Gastroesophageal sphincter (tissue), 4 donors: ENCODE data around the gene LSR. TPM values are rescaled to one million over a fixed set of nuclear protein-coding genes. Genes with fewer than 3 reads are reported as not detected.

ENCODE experiments used
- ATAC-seq: fragments of 150-250 bp; one replicate; pipeline ENCODE4 v1.9.1; 2016; ENCODE audit warnings: mild to moderate bottlenecking, moderate library complexity
- H3K27ac ChIP-seq, 4 donors: fragments of 200-600 bp; sonication (generic) in 3 of 4; 1 replicate in 3 of 4; 2 replicates in 1 of 4; pipeline ENCODE4 v1.5.1; 2016 to 2019
- H3K27me3 ChIP-seq: fragments of 200-600 bp; sonication (generic); one replicate; pipeline ENCODE4 v1.5.1; 2019
- H3K36me3 ChIP-seq, 2 donors: fragments of 200-600 bp; sonication (generic); one replicate each; pipeline ENCODE4 v1.5.1; 2019; ENCODE audit warnings: control low read depth in 1 of 2
- H3K4me1 ChIP-seq, 3 donors: fragments of 200-600 bp; sonication (generic); 1 replicate in 2 of 3; 2 replicates in 1 of 3; pipeline ENCODE4 v1.5.1; 2016 to 2019; ENCODE audit warnings: control low read depth in 2 of 3
- H3K4me3 ChIP-seq, 2 donors: fragments of 200-600 bp; sonication (generic); one replicate each; pipeline ENCODE4 v1.5.1; 2019; ENCODE audit warnings: mild to moderate bottlenecking in 1 of 2, moderate library complexity in 1 of 2
- H3K9me3 ChIP-seq, 3 donors: fragments of 200-600 bp; sonication (generic); one replicate each; pipeline ENCODE4 v1.5.1; 2017 to 2019; ENCODE audit warnings: control low read depth in 2 of 3
- CTCF ChIP-seq, 4 experiments: fragments of 200-600 bp in 2 of 4; fragments of 450-650 bp in 2 of 4; sonication (generic) in 1 of 4; IDR thresholded peaks; one replicate each; pipeline ENCODE4 v1.5.1; 2017 to 2019; ENCODE audit warnings: antibody characterized with exemption in 4 of 4, mild to moderate bottlenecking in 2 of 4, moderate library complexity in 2 of 4
- EP300 ChIP-seq: sonication (generic); formaldehyde crosslinking; IDR thresholded peaks from one replicate; pipeline ENCODE4 v1.6.1; 2017; ENCODE audit warnings: antibody characterized with exemption, mild to moderate bottlenecking
- POLR2A ChIP-seq, 2 donors: fragments of 450-650 bp; IDR thresholded peaks; one replicate each; pipeline ENCODE4 v1.6.1; 2017; ENCODE audit warnings: antibody characterized with exemption in 2 of 2, mild to moderate bottlenecking in 2 of 2, moderate library complexity in 1 of 2
- POLR2AphosphoS5 ChIP-seq: sonication (generic); formaldehyde crosslinking; IDR thresholded peaks from one replicate; pipeline ENCODE4 v1.6.1; 2017; ENCODE audit warnings: antibody characterized with exemption
- WGBS, 2 donors: methylation state at CpG; one replicate each; pipeline ENCODE4 v1.1.5; 2018; ENCODE audit warnings: low coverage in 1 of 2; 5-methylcytosine and 5-hydroxymethylcytosine counted together
- total RNA-seq, 4 donors: library from RNA; depleted of rRNA; stranded (reverse); fragments of >200 nt; gene quantifications; one replicate each; pipeline ENCODE4 v1.1.0, GENCODE V29; 2016

LSR gene
- total RNA-seq, 4 donors from 2014 or later, result 3.3 to 6.6 (median 5.2) TPM

GRCh38 chr19:35303357-35303915, 54.6 kb downstream of the LSR start:
- H3K4me1 ChIP-seq, result no peaks in the 10 kb centered on the region
- H3K27ac ChIP-seq, result no peak overlapping the region
- H3K4me3 ChIP-seq, result no peak overlapping the region
- no peaks in the 10 kb centered on the region for H3K9me3 ChIP-seq
- WGBS, 2 donors, result 67% methylated on average over 5 of the region's 6 CpGs; no CpG with 5 or more reads in 1 of the 2 donors
- H3K27me3 ChIP-seq, result peaks cover 77% of the 10 kb centered on the region
- H3K36me3 ChIP-seq, result no peaks in the 10 kb centered on the region
- ATAC-seq, result no peak
- TF ChIP-seq POLR2AphosphoS5 (no peak), EP300 (no peak), POLR2A (IDR thresholded peaks at IDR 0.05) (no peak), CTCF (IDR thresholded peaks at IDR 0.05) (no peak)

DNA sequence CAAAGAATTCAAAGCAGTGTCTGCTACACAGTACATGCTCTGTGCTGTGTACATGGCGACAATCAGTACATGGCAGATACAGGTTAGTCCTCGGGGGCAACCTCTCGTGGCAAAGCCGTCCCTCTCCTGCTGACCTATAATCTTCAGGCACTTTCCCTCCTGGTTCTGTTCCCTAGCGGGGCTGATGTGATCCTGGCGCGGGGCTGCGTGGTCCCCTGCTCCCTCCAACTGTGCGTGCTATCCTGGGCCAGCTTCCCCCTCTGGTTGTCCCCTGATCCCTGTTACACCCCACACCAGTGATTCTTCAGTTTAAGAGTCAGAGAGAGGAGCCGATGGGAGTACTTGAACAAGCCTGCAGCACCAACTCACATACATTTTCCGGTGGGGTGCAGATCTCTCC, 55.2 kb downstream of the LSR start:
- TF ChIP-seq POLR2A (IDR thresholded peaks at IDR 0.05) (no peak), EP300 (no peak), CTCF (IDR thresholded peaks at IDR 0.05) (no peak), POLR2AphosphoS5 (no peak)
- H3K4me1 ChIP-seq, result no peaks in the 10 kb centered on the region
- H3K27ac ChIP-seq, result no peak overlapping the region
- no peak overlapping the region for H3K4me3 ChIP-seq
- peaks cover 71% of the 10 kb centered on the region for H3K27me3 ChIP-seq
- WGBS, 2 donors, result 45 to 89% methylated on average over 2 of the region's 11 CpGs
- H3K9me3 ChIP-seq, result no peaks in the 10 kb centered on the region
- H3K36me3 ChIP-seq, result no peaks in the 10 kb centered on the region
- no peak for ATAC-seq

GRCh38 chr19:35305181-35305580, 56.4 kb downstream of the LSR start:
- 80 to 100% methylated on average over 1 to 2 of the region's 6 CpGs for WGBS, 2 donors
- H3K36me3 ChIP-seq, result no peaks in the 10 kb centered on the region
- ATAC-seq, result no peak
- TF ChIP-seq POLR2AphosphoS5, result no peak
- TF ChIP-seq CTCF (IDR thresholded peaks at IDR 0.05), result no peak
- no peak for TF ChIP-seq EP300
- TF ChIP-seq POLR2A (IDR thresholded peaks at IDR 0.05), result no peak
- no peaks in the 10 kb centered on the region for H3K9me3 ChIP-seq
- no peak overlapping the region for H3K27ac ChIP-seq
- H3K4me1 ChIP-seq, result no peaks in the 10 kb centered on the region
- H3K27me3 ChIP-seq, result peaks cover 68% of the 10 kb centered on the region
- H3K4me3 ChIP-seq, result no peak overlapping the region

GRCh38 chr19:35306473-35307246, 57.9 kb downstream of the LSR start:
- no peak for TF ChIP-seq EP300
- no peak for TF ChIP-seq POLR2A (IDR thresholded peaks at IDR 0.05)
- TF ChIP-seq POLR2AphosphoS5, result no peak
- no peak for TF ChIP-seq CTCF (IDR thresholded peaks at IDR 0.05)
- Histone ChIP-seq H3K9me3 (no peaks in the 10 kb centered on the region), H3K4me1 (no peaks in the 10 kb centered on the region), H3K4me3 (no peak overlapping the region), H3K36me3 (no peaks in the 10 kb centered on the region), H3K27me3 (peaks cover 59% of the 10 kb centered on the region), H3K27ac (no peak overlapping the region)
- 80 to 84% methylated on average over 13 of the region's 20 CpGs for WGBS, 2 donors
- no peak for ATAC-seq

DNA sequence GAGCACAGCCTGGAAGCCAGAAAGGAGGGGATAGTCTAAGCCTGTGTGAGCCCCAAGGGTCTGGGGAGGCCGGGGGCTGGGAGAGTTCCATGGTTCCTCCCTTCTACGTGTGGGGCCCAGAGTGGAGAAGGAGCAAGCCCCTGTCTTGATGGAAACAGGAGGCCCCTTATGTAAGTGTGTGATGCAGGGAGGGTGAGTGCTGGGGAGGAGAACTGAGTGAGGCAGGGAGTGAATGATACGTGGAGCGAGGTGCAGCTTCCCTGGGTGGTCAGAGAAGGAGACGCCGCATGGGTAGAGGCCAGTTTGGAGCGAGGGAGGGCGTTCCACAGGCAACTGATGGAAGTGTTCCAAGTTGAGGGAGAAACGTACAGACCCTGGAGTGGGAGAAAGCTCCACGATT, 59.1 kb downstream of the LSR start:
- ATAC-seq, result no peak
- Histone ChIP-seq H3K4me1 (no peaks in the 10 kb centered on the region), H3K36me3 (no peaks in the 10 kb centered on the region), H3K4me3 (no peak overlapping the region), H3K9me3 (no peaks in the 10 kb centered on the region), H3K27ac (no peak overlapping the region), H3K27me3 (peaks cover 58% of the 10 kb centered on the region)
- WGBS, 2 donors, result 23 to 36% methylated on average over 4 to 10 of the region's 10 CpGs
- TF ChIP-seq POLR2A (IDR thresholded peaks at IDR 0.05) (no peak), CTCF (IDR thresholded peaks at IDR 0.05) (no peak), POLR2AphosphoS5 (no peak), EP300 (no peak)
